ENCODE results near the gene PLEKHA1. TPM values are rescaled to one million over a fixed set of nuclear protein-coding genes. Genes with fewer than 3 reads are reported as not detected.

The PLEKHA1 gene
- total and polyA plus RNA-seq, 2 donors (not counting 3 experiments of a cell fraction or from before 2014, with no cell fraction given): 21.6 to 58.8 TPM

DNA sequence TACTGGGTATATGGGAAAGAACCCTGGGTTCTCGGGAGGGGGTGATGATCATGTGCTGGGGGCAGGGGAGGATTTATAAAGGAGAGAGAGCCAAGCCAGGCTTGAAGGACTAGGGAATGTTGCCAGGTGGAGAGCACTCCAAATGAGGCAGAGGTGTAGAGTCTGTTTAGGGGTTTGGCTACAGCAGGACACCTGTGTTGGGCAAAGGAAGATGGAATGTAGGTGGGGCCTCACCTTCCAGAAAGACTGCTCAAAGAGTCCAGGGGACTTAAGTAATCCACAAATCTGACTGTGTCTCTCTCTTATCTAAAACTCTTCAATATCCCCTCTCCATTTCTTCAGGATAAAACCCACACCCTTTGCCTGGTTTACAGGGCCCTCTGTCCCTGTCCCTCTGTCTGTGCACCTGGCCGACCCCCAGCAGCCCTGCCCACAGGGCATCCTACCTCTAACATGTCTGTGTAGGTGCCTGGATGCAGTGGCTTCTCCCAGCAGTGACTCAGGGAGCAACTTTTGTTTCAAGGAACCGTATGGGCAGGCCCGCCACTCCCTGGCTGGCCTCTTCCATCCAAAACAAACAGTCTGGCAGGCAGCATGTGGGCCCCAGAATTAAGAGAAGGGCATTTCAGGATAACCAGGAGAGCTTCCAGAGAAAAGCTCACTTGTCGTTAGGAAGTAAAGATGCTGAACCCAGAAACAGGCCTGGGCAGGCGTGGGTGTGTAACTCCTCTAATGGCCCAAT lies 10.6 kb upstream of the PLEKHA1 start:
- Histone ChIP-seq H3K9me1 (replicated peaks; ENCODE audit: control insufficient read depth, extremely low read depth, insufficient read depth, low read length) (no peaks in the 10 kb centered on the region), H2AFZ (ENCODE audit: low read depth, low read length) (no peak overlapping the region), H3K9ac (replicated peaks; ENCODE audit: extremely low read depth, insufficient read depth, low read length) (no peak overlapping the region), H3K36me3 (ENCODE audit: control insufficient read depth in 2 of 2, extremely low read depth in 1 of 2, insufficient read depth in 2 of 2, low read length in 2 of 2) (no peaks in the 10 kb centered on the region), H3K4me1 (ENCODE audit: control insufficient read depth, extremely low read depth, insufficient read depth, low read length) (peaks cover 3% of the 10 kb centered on the region), H3K4me3 (replicated peaks in 1 of 3; ENCODE audit: insufficient read depth in 1 of 3, low read depth in 1 of 3, low read length in 3 of 3) (no peak overlapping the region), H3K27ac (ENCODE audit: insufficient read depth, low read depth, low read length) (no peak overlapping the region), H3K4me2 (ENCODE audit: insufficient read depth, low read length) (no peak overlapping the region), H3K9me3 (replicated peaks; ENCODE audit: control insufficient read depth, insufficient read depth, low read length) (no peaks in the 10 kb centered on the region), H3K27me3 (ENCODE audit: control insufficient read depth in 2 of 2, insufficient read depth in 2 of 2, low read length in 2 of 2) (peaks cover 9 to 23% of the 10 kb centered on the region in 2 experiments), H4K20me1 (replicated peaks; ENCODE audit: control insufficient read depth, extremely low read depth, insufficient read depth, low read length) (no peaks in the 10 kb centered on the region), H3K79me2 (ENCODE audit: control insufficient read depth, insufficient read depth, low read length) (no peaks in the 10 kb centered on the region)
- TF ChIP-seq, protein P1, sequence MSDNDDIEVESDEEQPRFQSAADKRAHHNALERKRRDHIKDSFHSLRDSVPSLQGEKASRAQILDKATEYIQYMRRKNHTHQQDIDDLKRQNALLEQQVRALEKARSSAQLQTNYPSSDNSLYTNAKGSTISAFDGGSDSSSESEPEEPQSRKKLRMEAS (IDR thresholded peaks at IDR 0.05; ENCODE audit: insufficient read depth, insufficient read length): no peak
- TF ChIP-seq EZH2 (IDR thresholded peaks at IDR 0.05; ENCODE audit: borderline replicate concordance, low read depth, low read length, severe bottlenecking) (no peak), POLR2AphosphoS5 (IDR thresholded peaks at IDR 0.05; ENCODE audit: insufficient read depth, low read depth, low read length) (no peak), POLR2A (IDR thresholded peaks at IDR 0.05; ENCODE audit: low read depth, low read length) (no peak), FOS (IDR thresholded peaks at IDR 0.05; ENCODE audit: borderline replicate concordance, insufficient read depth, low read length) (no peak), GATA2 (IDR thresholded peaks at IDR 0.05; ENCODE audit: insufficient read depth, insufficient read length, low read depth, low read length) (no peak), JUN (IDR thresholded peaks at IDR 0.05; ENCODE audit: borderline replicate concordance, insufficient read depth, insufficient read length, low read depth) (no peak), MYC (IDR thresholded peaks at IDR 0.05; ENCODE audit: low read depth, low read length) (no peak)
- TF ChIP-seq, protein P2, sequence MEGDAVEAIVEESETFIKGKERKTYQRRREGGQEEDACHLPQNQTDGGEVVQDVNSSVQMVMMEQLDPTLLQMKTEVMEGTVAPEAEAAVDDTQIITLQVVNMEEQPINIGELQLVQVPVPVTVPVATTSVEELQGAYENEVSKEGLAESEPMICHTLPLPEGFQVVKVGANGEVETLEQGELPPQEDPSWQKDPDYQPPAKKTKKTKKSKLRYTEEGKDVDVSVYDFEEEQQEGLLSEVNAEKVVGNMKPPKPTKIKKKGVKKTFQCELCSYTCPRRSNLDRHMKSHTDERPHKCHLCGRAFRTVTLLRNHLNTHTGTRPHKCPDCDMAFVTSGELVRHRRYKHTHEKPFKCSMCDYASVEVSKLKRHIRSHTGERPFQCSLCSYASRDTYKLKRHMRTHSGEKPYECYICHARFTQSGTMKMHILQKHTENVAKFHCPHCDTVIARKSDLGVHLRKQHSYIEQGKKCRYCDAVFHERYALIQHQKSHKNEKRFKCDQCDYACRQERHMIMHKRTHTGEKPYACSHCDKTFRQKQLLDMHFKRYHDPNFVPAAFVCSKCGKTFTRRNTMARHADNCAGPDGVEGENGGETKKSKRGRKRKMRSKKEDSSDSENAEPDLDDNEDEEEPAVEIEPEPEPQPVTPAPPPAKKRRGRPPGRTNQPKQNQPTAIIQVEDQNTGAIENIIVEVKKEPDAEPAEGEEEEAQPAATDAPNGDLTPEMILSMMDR (IDR thresholded peaks at IDR 0.05; ENCODE audit: extremely low read depth in 1 of 2, insufficient read depth in 1 of 2, low read depth in 1 of 2, low read length in 2 of 2): no peak
- no TSS peak for BruUV-seq (replicated peaks)
- intact Hi-C loops (cut with micrococcal nuclease) (no loop called here), dilution Hi-C loops (cut with MboI; ENCODE audit: extremely low pct_ligation_motif_present, low sequenced_read_pairs) (no loop called here)
- no peak for DNase-seq (ENCODE audit: low read depth, low spot score)
- ChIA-PET POLR2A (no interaction called here), CTCF (interaction anchor here (1.5 kb wide), 1 partner anchor 11 kb away, joined by 4 read pairs; the partner anchor contains the start of gene PLEKHA1)
- FAIRE-seq: no peak
